GM10248 (cell line): ENCODE data around the gene ASB16.

Experiments
- CTCF ChIA-PET: fragments of 300-600 bp; sonication (Branson Sonifier 250); formaldehyde crosslinking; extraction: SDS; loops from one replicate; lab custom pipeline; 2021; ENCODE audit warnings: antibody characterized with exemption; lab: Yijun Ruan, JAX
- POLR2A ChIA-PET: fragments of 350-650 bp; sonication (Branson Sonifier 250); formaldehyde crosslinking; extraction: SDS; loops from one replicate; lab custom pipeline; 2020; ENCODE audit warnings: antibody characterized with exemption; lab: Yijun Ruan, JAX
- DNase-seq: peaks from one replicate; pipeline ENCODE4 v3.0.0; 2012; ENCODE audit errors: extremely low spot score
- TF ChIP-seq, protein P1 (sequence below): IDR thresholded peaks from 2 replicates; pipeline ENCODE4 v1.5.1; 2012; ENCODE audit warnings: mild to moderate bottlenecking, low read depth; ENCODE audit errors: extremely low read depth, missing control alignments, control extremely low read depth

The ASB16 gene

DNA sequence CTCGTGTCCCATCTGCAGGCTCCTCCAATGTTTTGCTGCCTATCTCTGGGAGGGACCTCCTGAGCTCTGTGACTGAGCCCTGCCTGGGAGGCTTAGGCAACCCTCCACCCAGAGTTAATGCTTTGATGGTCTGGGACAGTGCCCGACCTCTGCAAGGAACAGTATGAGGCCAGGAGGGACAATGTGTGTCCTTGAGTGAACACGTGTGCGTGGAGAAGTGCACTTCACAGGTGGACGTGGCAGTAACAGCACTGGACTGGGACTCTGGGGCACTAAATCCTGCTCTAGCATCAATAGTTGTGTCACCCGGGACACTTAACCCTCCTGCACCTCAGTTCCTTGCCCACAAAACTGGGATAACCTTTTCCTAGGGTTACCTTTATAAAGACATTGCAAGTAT is 44.4 kb downstream of the ASB16 start:
- ChIA-PET CTCF (interaction anchor here (0.9 to 15.0 kb wide), 7 partner anchors 9 to 146 kb away, joined by 3 to 234 read pairs (median 5); no protein-coding TSS in a partner anchor), POLR2A (no interaction called here)
- TF ChIP-seq, protein P1, sequence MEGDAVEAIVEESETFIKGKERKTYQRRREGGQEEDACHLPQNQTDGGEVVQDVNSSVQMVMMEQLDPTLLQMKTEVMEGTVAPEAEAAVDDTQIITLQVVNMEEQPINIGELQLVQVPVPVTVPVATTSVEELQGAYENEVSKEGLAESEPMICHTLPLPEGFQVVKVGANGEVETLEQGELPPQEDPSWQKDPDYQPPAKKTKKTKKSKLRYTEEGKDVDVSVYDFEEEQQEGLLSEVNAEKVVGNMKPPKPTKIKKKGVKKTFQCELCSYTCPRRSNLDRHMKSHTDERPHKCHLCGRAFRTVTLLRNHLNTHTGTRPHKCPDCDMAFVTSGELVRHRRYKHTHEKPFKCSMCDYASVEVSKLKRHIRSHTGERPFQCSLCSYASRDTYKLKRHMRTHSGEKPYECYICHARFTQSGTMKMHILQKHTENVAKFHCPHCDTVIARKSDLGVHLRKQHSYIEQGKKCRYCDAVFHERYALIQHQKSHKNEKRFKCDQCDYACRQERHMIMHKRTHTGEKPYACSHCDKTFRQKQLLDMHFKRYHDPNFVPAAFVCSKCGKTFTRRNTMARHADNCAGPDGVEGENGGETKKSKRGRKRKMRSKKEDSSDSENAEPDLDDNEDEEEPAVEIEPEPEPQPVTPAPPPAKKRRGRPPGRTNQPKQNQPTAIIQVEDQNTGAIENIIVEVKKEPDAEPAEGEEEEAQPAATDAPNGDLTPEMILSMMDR: no peak
- DNase-seq: no peak

DNA sequence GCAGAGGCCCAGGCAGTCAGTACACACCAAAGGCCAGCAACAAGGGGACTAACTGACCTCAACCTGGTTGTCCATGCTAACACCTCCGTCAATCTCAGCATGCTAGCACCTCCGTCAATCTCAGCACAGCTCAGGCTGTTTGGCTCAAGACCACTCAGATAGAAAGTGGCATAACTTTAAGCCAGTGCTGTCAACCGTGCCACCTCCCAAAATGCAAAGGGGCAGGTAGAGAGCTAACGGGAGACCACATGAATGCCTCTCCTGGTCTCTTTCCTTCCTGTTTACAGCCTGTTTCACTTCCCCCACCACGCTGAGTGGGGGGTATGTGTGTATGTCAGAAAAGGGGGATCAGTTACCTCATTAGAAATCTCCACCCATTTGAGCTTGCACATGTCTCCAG is 45.7 kb downstream of the ASB16 start:
- TF ChIP-seq, protein P1: no peak
- ChIA-PET POLR2A (interaction anchor here (1.0 kb wide), 1 partner anchor 17 kb away, joined by 4 read pairs; no protein-coding TSS in a partner anchor), CTCF (interaction anchor here (1.0 to 15.0 kb wide), 9 partner anchors 10 to 306 kb away, joined by 3 to 234 read pairs (median 4); partner anchors contain the start of gene GRN)
- DNase-seq: no peak

DNA sequence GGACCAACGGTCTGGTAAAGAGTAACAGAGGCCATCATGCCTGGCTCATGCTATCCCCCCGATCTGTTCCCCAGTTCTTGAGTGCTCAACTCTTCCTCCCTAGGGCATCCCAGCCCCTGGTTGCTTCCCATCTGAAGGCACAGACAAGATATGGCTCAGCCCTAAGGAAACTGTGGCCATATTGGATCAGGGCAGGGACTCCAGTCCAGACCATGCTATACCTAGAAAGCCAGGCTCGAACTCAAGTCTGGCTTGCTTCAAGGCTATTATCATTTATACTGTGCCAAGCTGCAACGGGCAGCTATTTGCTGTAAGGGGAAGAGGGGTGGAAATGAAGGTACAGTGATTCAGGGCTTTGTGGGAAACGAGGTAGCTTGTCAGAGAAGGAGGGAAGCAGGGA is 46.2 kb downstream of the ASB16 start:
- POLR2A ChIA-PET: interaction anchor here (1.0 kb wide), 1 partner anchor 18 kb away, joined by 4 read pairs; no protein-coding TSS in a partner anchor
- CTCF ChIA-PET: interaction anchor here (0.8 to 15.0 kb wide), 9 partner anchors 14 to 306 kb away, joined by 3 to 234 read pairs (median 4); partner anchors contain the start of genes FAM171A2 and GRN
- TF ChIP-seq, protein P1: no peak
- DNase-seq: no peak

DNA sequence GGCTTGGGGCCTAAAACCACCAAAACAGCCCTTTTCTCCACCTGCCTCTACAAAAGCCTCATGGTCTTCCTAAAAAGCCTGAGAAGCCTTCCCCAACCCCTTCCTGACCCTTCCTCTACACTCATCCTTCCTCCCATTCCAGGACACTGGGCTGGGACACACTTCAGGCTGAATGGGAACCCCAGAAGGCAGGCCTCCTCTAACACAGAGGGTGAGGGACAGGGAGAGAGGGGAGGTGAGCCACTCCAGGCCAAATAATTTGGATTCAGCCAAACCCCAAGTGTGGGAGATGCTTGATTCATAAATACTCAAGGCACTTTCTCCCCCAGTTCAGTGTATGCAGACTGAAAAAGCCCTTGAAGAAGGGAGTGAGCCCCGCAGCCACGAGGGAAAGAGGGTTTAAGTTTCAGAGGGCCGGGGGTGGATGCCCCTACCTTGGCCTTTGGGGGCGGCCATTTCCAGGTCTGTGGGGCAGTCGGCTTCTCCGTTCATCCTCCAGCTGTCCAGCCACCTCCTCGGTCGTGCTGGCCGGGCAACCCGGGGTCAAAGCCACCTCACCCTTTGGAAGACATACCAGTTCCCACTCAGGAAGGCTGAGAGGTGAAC is 47.3 kb downstream of the ASB16 start:
- CTCF ChIA-PET: interaction anchor here (0.9 to 15.0 kb wide), 11 partner anchors 8 to 145 kb away, joined by 3 to 234 read pairs (median 5); partner anchors contain the start of genes FAM171A2, GRN and SLC25A39

DNA sequence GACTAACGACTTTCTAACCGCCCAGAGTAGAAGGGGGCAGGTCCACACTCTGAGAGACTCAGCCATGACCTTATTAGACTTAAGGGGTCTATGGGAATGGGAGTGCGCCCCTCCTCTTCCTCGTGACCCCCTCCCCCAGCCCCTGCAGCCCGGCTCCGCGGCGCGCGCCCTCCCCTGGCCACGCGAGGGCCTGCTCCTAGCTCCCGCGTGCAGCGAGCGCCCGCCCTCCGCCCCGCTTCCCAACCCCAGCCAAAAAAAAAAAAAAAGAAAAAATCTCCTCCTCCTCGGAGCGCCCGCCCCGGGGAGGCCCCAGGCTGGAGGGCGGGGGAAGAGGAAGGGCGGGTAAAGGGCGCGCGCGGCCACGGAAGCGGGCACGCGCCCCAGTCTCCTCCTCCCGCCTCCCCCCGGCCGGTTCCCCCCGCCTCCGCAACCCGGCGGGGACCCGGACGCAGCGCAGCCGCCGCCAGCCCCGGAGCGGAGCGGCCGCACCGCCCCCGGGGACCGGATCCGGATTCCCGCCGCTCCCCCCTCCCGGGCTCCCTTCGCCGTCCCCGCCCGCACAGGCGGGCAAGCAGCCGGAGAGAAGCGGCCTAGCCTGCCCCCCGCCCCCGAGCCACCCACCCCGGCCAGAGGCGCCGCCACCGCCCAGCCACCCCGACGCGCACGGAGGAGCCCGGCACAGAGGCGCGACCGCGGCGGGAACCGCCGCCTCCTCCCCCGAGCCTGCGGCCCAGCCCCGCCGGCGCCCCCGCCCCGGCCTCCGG is 48.0 kb downstream of the ASB16 start:
- peak; percentile 92 for DNase-seq
- ChIA-PET POLR2A (interaction anchor here (0.6 to 1.0 kb wide), 3 partner anchors 12 to 241 kb away, joined by 3 to 6 read pairs (median 3); no protein-coding TSS in a partner anchor), CTCF (interaction anchor here (0.7 to 15.0 kb wide), 11 partner anchors 9 to 145 kb away, joined by 3 to 234 read pairs (median 4); partner anchors contain the start of genes FAM171A2, GRN and SLC25A39)
- TF ChIP-seq, protein P1: peak; percentile 70

More for the DNA sequence above, 47.3 kb downstream of the ASB16 start:
- no peak for DNase-seq
- TF ChIP-seq, protein P1: no peak
- POLR2A ChIA-PET: interaction anchor here (0.6 to 1.0 kb wide), 5 partner anchors 12 to 242 kb away, joined by 3 to 6 read pairs (median 3); no protein-coding TSS in a partner anchor
